Measurements from ENCODE around the gene KPNB1. TPM values are rescaled to one million over a fixed set of nuclear protein-coding genes. Genes with fewer than 3 reads are reported as not detected.

The KPNB1 gene
- total RNA-seq, 1 experiment from 2014 or later, result 192 TPM

GRCh38 chr17:47733674-47734410, 84.1 kb downstream of the KPNB1 start:
- in situ Hi-C loops (cut with HindIII; ENCODE audit: low pct_unique_long_range_greater_than_20kb, low sequenced_read_pairs), result no loop called here
- DNase-seq (ENCODE audit: low read depth), result no peak

GRCh38 chr17:47735139-47735464, 85.4 kb downstream of the KPNB1 start:
- in situ Hi-C loops (cut with HindIII; ENCODE audit: low pct_unique_long_range_greater_than_20kb, low sequenced_read_pairs), result no loop called here
- no peak for DNase-seq (ENCODE audit: low read depth)

Other genes starting within 250 kb of the KPNB1 start
- gene NPEPPS, start 118.8 kb upstream of the KPNB1 start, total RNA-seq (2014; rRNA removed; shearing (Covaris generic); ENCODE audit: low replicate concordance), result 59.0 and 119 TPM in 2 replicates
- gene TBKBP1, start 44.2 kb downstream of the KPNB1 start, total RNA-seq (2014; rRNA removed; shearing (Covaris generic); ENCODE audit: low replicate concordance), result 0.17 and 0.74 TPM in 2 replicates
- gene TBX21, start 83.3 kb downstream of the KPNB1 start, total RNA-seq (2014; rRNA removed; shearing (Covaris generic); ENCODE audit: low replicate concordance), result not detected in 2 replicates
- 10.0 and 12.4 TPM in 2 replicates for gene OSBPL7, start 171.9 kb downstream of the KPNB1 start, total RNA-seq (2014; rRNA removed; shearing (Covaris generic); ENCODE audit: low replicate concordance)
- gene MRPL10, start 181.6 kb downstream of the KPNB1 start, total RNA-seq (2014; rRNA removed; shearing (Covaris generic); ENCODE audit: low replicate concordance), result 61.4 and 63.9 TPM in 2 replicates
- gene LRRC46, start 181.8 kb downstream of the KPNB1 start, total RNA-seq (2014; rRNA removed; shearing (Covaris generic); ENCODE audit: low replicate concordance), result not detected in 2 replicates
- 46.0 and 52.3 TPM in 2 replicates for gene SCRN2, start 191.4 kb downstream of the KPNB1 start, total RNA-seq (2014; rRNA removed; shearing (Covaris generic); ENCODE audit: low replicate concordance)
- gene SP6, start 201.2 kb downstream of the KPNB1 start, total RNA-seq (2014; rRNA removed; shearing (Covaris generic); ENCODE audit: low replicate concordance), result 2.4 and 4.6 TPM in 2 replicates
- 0.03 TPM in 1 of 2 replicates, not detected in the other for gene SP2, start 246.3 kb downstream of the KPNB1 start, total RNA-seq (2014; rRNA removed; shearing (Covaris generic); ENCODE audit: low replicate concordance)

All from Caki2 (cell line).